HepG2 (cell line): ENCODE results near the gene RHOBTB3. TPM values are rescaled to one million over a fixed set of nuclear protein-coding genes. Genes with fewer than 3 reads are reported as not detected.

Experiments
- ATF5 ChIP-seq: sonication (generic); formaldehyde crosslinking; IDR thresholded peaks from 2 replicates; pipeline ENCODE4 v1.4.0; 2020; ENCODE audit warnings: mild to moderate bottlenecking, low read depth, missing genetic modification reagents
- CEBPZ ChIP-seq: IDR thresholded peaks from 2 replicates; pipeline ENCODE4 v1.6.1; 2012; ENCODE audit warnings: low read length, improper control_type of control experiment
- ERF ChIP-seq: IDR thresholded peaks from 2 replicates; pipeline ENCODE4 v1.6.1; 2018; ENCODE audit warnings: missing biosample characterization, missing genetic modification reagents
- GATAD2A ChIP-seq: IDR thresholded peaks from 2 replicates; pipeline ENCODE4 v1.6.1; 2016
- HNRNPH1 ChIP-seq: fragments of 200-400 bp; formaldehyde crosslinking; optimal IDR thresholded peaks from 2 replicates; pipeline ENCODE3; 2017; ENCODE audit warnings: mild to moderate bottlenecking, low read depth, low read length
- HOXA7 ChIP-seq: sonication (generic); formaldehyde crosslinking; IDR thresholded peaks from 2 replicates; pipeline ENCODE4 v1.8.1; 2022; ENCODE audit warnings: mild to moderate bottlenecking, missing genetic modification reagents, moderate library complexity
- IKZF4 ChIP-seq: sonication (generic); formaldehyde crosslinking; IDR thresholded peaks from 2 replicates; pipeline ENCODE4 v1.5.1; 2020; ENCODE audit warnings: borderline replicate concordance, mild to moderate bottlenecking, low read depth, missing genetic modification reagents; ENCODE audit errors: not compliant biosample characterization
- IRF9 ChIP-seq: sonication (generic); formaldehyde crosslinking; IDR thresholded peaks from 2 replicates; pipeline ENCODE4 v1.8.0; 2022; ENCODE audit warnings: missing genetic modification reagents, mild to moderate bottlenecking, borderline replicate concordance
- JDP2 ChIP-seq: sonication (generic); formaldehyde crosslinking; IDR thresholded peaks from 2 replicates; pipeline ENCODE4 v1.8.1; 2022; ENCODE audit warnings: missing genetic modification reagents, borderline replicate concordance
- KLF9 ChIP-seq: IDR thresholded peaks from 2 replicates; pipeline ENCODE4 v1.6.1; 2016; ENCODE audit warnings: low read depth
- KMT2B ChIP-seq: IDR thresholded peaks from 2 replicates; pipeline ENCODE4 v1.6.1; 2016; ENCODE audit warnings: missing genetic modification reagents, missing compliant biosample characterization
- MTA3 ChIP-seq: sonication (generic); formaldehyde crosslinking; IDR thresholded peaks from 2 replicates; pipeline ENCODE4 v1.4.0; 2020; ENCODE audit warnings: missing genetic modification reagents
- PPARG ChIP-seq: conservative IDR thresholded peaks from 2 replicates; pipeline ENCODE4 v1.6.1; 2016; ENCODE audit warnings: missing biosample characterization, missing genetic modification reagents
- RAD21 ChIP-seq: fragments of 450-650 bp; formaldehyde crosslinking; IDR thresholded peaks from 2 replicates; pipeline ENCODE4 v1.5.0; 2020; ENCODE audit warnings: mild to moderate bottlenecking
- RBAK ChIP-seq: sonication (generic); formaldehyde crosslinking; IDR thresholded peaks from 2 replicates; pipeline ENCODE4 v1.5.1; 2020; ENCODE audit warnings: mild to moderate bottlenecking, missing genetic modification reagents
- SETDB1 ChIP-seq: sonication (generic); formaldehyde crosslinking; IDR thresholded peaks from 2 replicates; pipeline ENCODE4 v1.5.1; 2020; ENCODE audit warnings: missing genetic modification reagents, mild to moderate bottlenecking, borderline replicate concordance
- SNAI1 ChIP-seq: sonication (generic); formaldehyde crosslinking; IDR thresholded peaks from 2 replicates; pipeline ENCODE4 v1.5.0; 2020; ENCODE audit warnings: mild to moderate bottlenecking, missing genetic modification reagents, borderline replicate concordance
- SP5 ChIP-seq: IDR thresholded peaks from 2 replicates; pipeline ENCODE4 v1.6.1; 2016; ENCODE audit warnings: low read depth, borderline replicate concordance
- THAP8 ChIP-seq: sonication (generic); formaldehyde crosslinking; IDR thresholded peaks from 2 replicates; pipeline ENCODE4 v1.5.1; 2020; ENCODE audit warnings: missing genetic modification reagents, mild to moderate bottlenecking, borderline replicate concordance
- TIGD3 ChIP-seq: sonication (generic); formaldehyde crosslinking; IDR thresholded peaks from 2 replicates; pipeline ENCODE4 v1.5.1; 2020; ENCODE audit warnings: mild to moderate bottlenecking, missing genetic modification reagents, borderline replicate concordance
- ZFP1 ChIP-seq: IDR thresholded peaks from 2 replicates; pipeline ENCODE4 v1.6.1; 2016
- ZFP36L2 ChIP-seq: sonication (generic); formaldehyde crosslinking; IDR thresholded peaks from 2 replicates; pipeline ENCODE4 v1.4.0; 2020; ENCODE audit warnings: missing genetic modification reagents
- ZFYVE20 ChIP-seq: sonication (generic); formaldehyde crosslinking; IDR thresholded peaks from 2 replicates; pipeline ENCODE4 v1.8.0; 2023; ENCODE audit warnings: low read depth, mild to moderate bottlenecking, moderate library complexity, missing genetic modification reagents, borderline replicate concordance
- ZMAT3 ChIP-seq: sonication (generic); formaldehyde crosslinking; conservative IDR thresholded peaks from 2 replicates; pipeline ENCODE4 v1.7.0; 2021; ENCODE audit warnings: missing genetic modification reagents
- ZNF598 ChIP-seq: sonication (generic); formaldehyde crosslinking; IDR thresholded peaks from 2 replicates; pipeline ENCODE4 v1.5.1; 2020; ENCODE audit warnings: mild to moderate bottlenecking, missing genetic modification reagents, borderline replicate concordance
- ZNF782 ChIP-seq: sonication (generic); formaldehyde crosslinking; IDR thresholded peaks from 2 replicates; pipeline ENCODE4 v1.4.0; 2020; ENCODE audit warnings: missing genetic modification reagents, mild to moderate bottlenecking, borderline replicate concordance
- polyA plus RNA-seq, 8 experiments: library from polyadenylated mRNA; depleted of rRNA in 3 of 8; stranded (reverse) in 7 of 8; unstranded in 1 of 8; fragments of >200 nt; fragmentation: Illumina TruSeq in 4 of 8; extraction: Trizol in 4 of 8; gene quantifications; 2 replicates each; pipeline versions ENCODE4 v1.2.1 to v1.2.3, GENCODE V29; 2011 to 2016; ENCODE audit warnings: low read depth in 4 of 8, missing spikeins in 1 of 8, mixed read lengths in 1 of 8; ENCODE audit not compliant: insufficient read depth in 1 of 8
- total RNA-seq, 5 experiments: library from RNA; depleted of rRNA; stranded (reverse); fragments of >200 nt; fragmentation: Illumina TruSeq; extraction: Trizol; gene quantifications; 2 replicates each; pipeline ENCODE4 v1.2.3, GENCODE V29; 2016; ENCODE audit warnings: low read depth in 1 of 5

RHOBTB3 gene
- total and polyA plus RNA-seq, 2 of the 13 experiments (the other 11 are each of a cell fraction or from before 2014, with no cell fraction given) = 31.6 to 35.4 TPM

GRCh38 chr5:95781101-95781583 is 50.0 kb downstream of the RHOBTB3 start (continued):
- no peak for TF ChIP-seq HNRNPH1
- no peak for TF ChIP-seq TIGD3 (CRISPR knock-in tag)
- no peak for TF ChIP-seq ZFP36L2 (CRISPR knock-in tag)
- no peak for TF ChIP-seq SP5 (CRISPR knock-in tag)
- TF ChIP-seq RAD21 (CRISPR knock-in tag) = peak; percentile 94
- no peak for TF ChIP-seq PPARG
- no peak for TF ChIP-seq HOXA7 (CRISPR knock-in tag)
- no peak for TF ChIP-seq SETDB1
- no peak for TF ChIP-seq KMT2B
- no peak for TF ChIP-seq ZNF782 (CRISPR knock-in tag)
- TF ChIP-seq KLF9 (CRISPR knock-in tag) = no peak
- TF ChIP-seq ZMAT3 (CRISPR knock-in tag) = no peak
- TF ChIP-seq MTA3 (CRISPR knock-in tag) = no peak
- TF ChIP-seq ERF = peak; percentile 44; the same call in 1 of the 2 replicates
- no peak for TF ChIP-seq ZFYVE20
- no peak for TF ChIP-seq THAP8 (CRISPR knock-in tag)
- TF ChIP-seq IKZF4 (CRISPR knock-in tag) = no peak
- TF ChIP-seq GATAD2A (CRISPR knock-in tag) = peak; percentile 49; the same call in 1 of the 2 replicates
- TF ChIP-seq ZFP1 (CRISPR knock-in tag) = no peak
- TF ChIP-seq ATF5 (CRISPR knock-in tag) = no peak
- TF ChIP-seq SNAI1 (CRISPR knock-in tag) = no peak
- no peak for TF ChIP-seq CEBPZ
- TF ChIP-seq IRF9 = no peak
- no peak for TF ChIP-seq JDP2
- TF ChIP-seq ZNF598 (CRISPR knock-in tag) = no peak
- TF ChIP-seq RBAK (CRISPR knock-in tag) = no peak
